Activated CD8-positive, alpha-beta T cell treated with anti-CD3 and anti-CD28 coated beads for 36 hours (primary cell): Measurements from ENCODE around the gene FBXW11. TPM values are rescaled to one million over a fixed set of nuclear protein-coding genes. Genes with fewer than 3 reads are reported as not detected.

ENCODE experiments used
- ATAC-seq: fragments of 200-7000 bp; cut with Tn5 transposase; one replicate; pipeline ENCODE4 v1.10.0; 2021; ENCODE audit warnings: mild to moderate bottlenecking, moderate library complexity
- CTCF ChIA-PET: fragments of 350-600 bp; sonication (Branson Sonifier 250); formaldehyde crosslinking; loops from one replicate; lab custom pipeline; 2021; ENCODE audit warnings: antibody characterized with exemption; lab: Charles Lee
- POLR2A ChIA-PET: fragments of 350-600 bp; sonication (Branson Sonifier 250); formaldehyde crosslinking; loops from one replicate; lab custom pipeline; 2021; ENCODE audit warnings: antibody characterized with exemption; lab: Charles Lee
- DNase-seq: peaks from one replicate; pipeline ENCODE4 v3.0.0-alpha.2; 2020
- H3K27ac Mint-ChIP-seq: one replicate; pipeline ENCODE4 v1.8.0; 2021; ENCODE audit warnings: mild to moderate bottlenecking, mixed read lengths
- H3K27me3 Mint-ChIP-seq: one replicate; pipeline ENCODE4 v1.8.0; 2021; ENCODE audit warnings: mixed read lengths
- H3K36me3 Mint-ChIP-seq: one replicate; pipeline ENCODE4 v1.8.0; 2021; ENCODE audit warnings: low read depth, mixed read lengths
- H3K4me1 Mint-ChIP-seq: one replicate; pipeline ENCODE4 v1.8.0; 2021; ENCODE audit warnings: low read depth, mixed read lengths
- H3K4me3 Mint-ChIP-seq: one replicate; pipeline ENCODE4 v1.8.0; 2021; ENCODE audit warnings: mild to moderate bottlenecking, moderate library complexity, mixed read lengths
- H3K9me3 Mint-ChIP-seq: one replicate; pipeline ENCODE4 v1.8.0; 2021; ENCODE audit warnings: mixed read lengths
- CTCF ChIP-seq: fragments of 200-600 bp; IDR thresholded peaks from one replicate; pipeline ENCODE4 v1.8.0; 2022; ENCODE audit warnings: antibody characterized with exemption, mild to moderate bottlenecking
- intact Hi-C: fragments of 100-400 bp; cut with micrococcal nuclease; formaldehyde crosslinking; loops from one replicate; pipeline ENCODE4 v1.10.0; 2022
- total RNA-seq, 2 experiments: library from RNA; stranded (reverse); gene quantifications; one replicate each; pipeline ENCODE4 v1.2.3, GENCODE V29; 2021

FBXW11 gene
- total RNA-seq, 2 experiments from 2014 or later = 49.3 to 52.6 TPM

- H3K36me3 Mint-ChIP-seq = peaks cover 60% of the 10 kb centered on the region
- no peaks in the 10 kb centered on the region for H3K27me3 Mint-ChIP-seq
- H3K27ac Mint-ChIP-seq = peak overlapping the region; percentile 63
- peaks cover 52% of the 10 kb centered on the region for H3K4me1 Mint-ChIP-seq
- no peak overlapping the region for H3K4me3 Mint-ChIP-seq
- ATAC-seq (peak; percentile 85), DNase-seq (peak; percentile 67)
- intact Hi-C loops = no loop called here
- ChIA-PET POLR2A (interaction anchor here (0.8 to 5.1 kb wide), 10 partner anchors 10 to 189 kb away, joined by 3 to 43 read pairs (median 4); partner anchors contain the start of gene FBXW11), CTCF (interaction anchor here (1.1 to 3.1 kb wide), 5 partner anchors 11 to 298 kb away, joined by 3 to 12 read pairs (median 4); partner anchors contain the start of genes FBXW11 and UBTD2)
- no peak for TF ChIP-seq CTCF
- H3K9me3 Mint-ChIP-seq = peaks cover 13% of the 10 kb centered on the region
Measured at GRCh38 chr5:171984748-171985419, 21.6 kb downstream of the FBXW11 start.

- Mint-ChIP-seq H3K4me1 (peaks cover 50% of the 10 kb centered on the region), H3K4me3 (no peak overlapping the region), H3K9me3 (peaks cover 23% of the 10 kb centered on the region), H3K27ac (no peak overlapping the region), H3K36me3 (peaks cover 64% of the 10 kb centered on the region), H3K27me3 (no peaks in the 10 kb centered on the region)
- TF ChIP-seq CTCF = no peak
- DNase-seq (no peak), ATAC-seq (no peak)
- intact Hi-C loops = no loop called here
- ChIA-PET POLR2A (no interaction called here), CTCF (no interaction called here)
Measured at GRCh38 chr5:171981847-171982246, 24.6 kb downstream of the FBXW11 start.

GRCh38 chr5:171980792-171981191, 25.6 kb downstream of the FBXW11 start:
- peaks cover 60% of the 10 kb centered on the region for H3K36me3 Mint-ChIP-seq
- no peaks in the 10 kb centered on the region for H3K27me3 Mint-ChIP-seq
- TF ChIP-seq CTCF = no peak
- ATAC-seq (no peak), DNase-seq (no peak)
- intact Hi-C loops = no loop called here
- H3K9me3 Mint-ChIP-seq = peaks cover 23% of the 10 kb centered on the region
- CTCF ChIA-PET = no interaction called here
- POLR2A ChIA-PET = interaction anchor here (0.7 to 1.0 kb wide), 2 partner anchors 24 to 26 kb away, joined by 3 to 4 read pairs; no protein-coding TSS in a partner anchor
- no peak overlapping the region for H3K27ac Mint-ChIP-seq
- no peak overlapping the region for H3K4me3 Mint-ChIP-seq
- peaks cover 56% of the 10 kb centered on the region for H3K4me1 Mint-ChIP-seq

- CTCF ChIA-PET = no interaction called here
- Mint-ChIP-seq H3K27ac (no peak overlapping the region), H3K9me3 (peaks cover 23% of the 10 kb centered on the region), H3K4me3 (no peak overlapping the region), H3K27me3 (no peaks in the 10 kb centered on the region), H3K4me1 (peaks cover 58% of the 10 kb centered on the region), H3K36me3 (peaks cover 59% of the 10 kb centered on the region)
- intact Hi-C loops = no loop called here
- POLR2A ChIA-PET = interaction anchor here (0.6 kb wide), 1 partner anchor 421 kb away, joined by 3 read pairs; no protein-coding TSS in a partner anchor
- ATAC-seq = no peak
- DNase-seq = no peak
- no peak for TF ChIP-seq CTCF
Measured at GRCh38 chr5:171979606-171980005, 26.8 kb downstream of the FBXW11 start.

GRCh38 chr5:171978519-171978918, 27.9 kb downstream of the FBXW11 start:
- H3K27ac Mint-ChIP-seq = peak overlapping the region; percentile 29
- ChIA-PET CTCF (interaction anchor here (1.3 to 1.9 kb wide), 2 partner anchors 8 to 16 kb away, joined by 4 to 8 read pairs; no protein-coding TSS in a partner anchor), POLR2A (interaction anchor here (1.4 to 3.0 kb wide), 2 partner anchors 15 to 18 kb away, joined by 6 to 9 read pairs; no protein-coding TSS in a partner anchor)
- H3K27me3 Mint-ChIP-seq = no peaks in the 10 kb centered on the region
- H3K4me3 Mint-ChIP-seq = no peak overlapping the region
- peak; percentile 10 for ATAC-seq
- peaks cover 51% of the 10 kb centered on the region for H3K4me1 Mint-ChIP-seq
- intact Hi-C loops = no loop called here
- peaks cover 56% of the 10 kb centered on the region for H3K36me3 Mint-ChIP-seq
- no peak for DNase-seq
- H3K9me3 Mint-ChIP-seq = peaks cover 23% of the 10 kb centered on the region
- TF ChIP-seq CTCF = no peak
